C4-2B (cell line): ENCODE data around the gene DHRS12.

Experiments used
- H3K27ac ChIP-seq: fragments of 450-650 bp; 2 replicates; pipeline ENCODE4 v1.5.1; 2017
- ZFX ChIP-seq: fragments of 450-650 bp; IDR thresholded peaks from 2 replicates; pipeline ENCODE4 v1.6.1; 2017
- TF ChIP-seq, protein P1 (sequence below): fragments of 450-650 bp; conservative IDR thresholded peaks from 2 replicates; pipeline ENCODE4 v1.5.1; 2017; ENCODE audit warnings: mild to moderate bottlenecking

DHRS12 gene

DNA sequence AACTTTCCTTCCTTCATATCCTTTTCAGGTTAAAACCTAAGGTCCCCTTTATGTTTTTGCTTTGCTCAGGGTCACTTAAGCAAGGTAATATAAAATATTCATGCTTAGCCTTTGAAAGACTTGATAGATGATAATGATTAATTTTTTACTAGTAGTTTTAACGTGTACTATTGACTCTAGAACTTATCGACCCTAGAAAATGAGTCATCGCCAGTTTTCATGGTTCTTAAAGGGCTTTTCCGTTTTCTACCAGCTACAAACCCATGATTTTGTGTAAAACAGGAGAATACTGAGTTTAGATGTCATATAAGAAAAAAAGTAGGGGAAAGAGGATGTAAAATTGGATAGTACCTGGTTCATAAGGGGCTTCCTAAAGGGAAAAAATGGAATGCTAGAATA, 75.7 kb downstream of the DHRS12 start:
- TF ChIP-seq, protein P1, sequence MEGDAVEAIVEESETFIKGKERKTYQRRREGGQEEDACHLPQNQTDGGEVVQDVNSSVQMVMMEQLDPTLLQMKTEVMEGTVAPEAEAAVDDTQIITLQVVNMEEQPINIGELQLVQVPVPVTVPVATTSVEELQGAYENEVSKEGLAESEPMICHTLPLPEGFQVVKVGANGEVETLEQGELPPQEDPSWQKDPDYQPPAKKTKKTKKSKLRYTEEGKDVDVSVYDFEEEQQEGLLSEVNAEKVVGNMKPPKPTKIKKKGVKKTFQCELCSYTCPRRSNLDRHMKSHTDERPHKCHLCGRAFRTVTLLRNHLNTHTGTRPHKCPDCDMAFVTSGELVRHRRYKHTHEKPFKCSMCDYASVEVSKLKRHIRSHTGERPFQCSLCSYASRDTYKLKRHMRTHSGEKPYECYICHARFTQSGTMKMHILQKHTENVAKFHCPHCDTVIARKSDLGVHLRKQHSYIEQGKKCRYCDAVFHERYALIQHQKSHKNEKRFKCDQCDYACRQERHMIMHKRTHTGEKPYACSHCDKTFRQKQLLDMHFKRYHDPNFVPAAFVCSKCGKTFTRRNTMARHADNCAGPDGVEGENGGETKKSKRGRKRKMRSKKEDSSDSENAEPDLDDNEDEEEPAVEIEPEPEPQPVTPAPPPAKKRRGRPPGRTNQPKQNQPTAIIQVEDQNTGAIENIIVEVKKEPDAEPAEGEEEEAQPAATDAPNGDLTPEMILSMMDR: no peak
- TF ChIP-seq ZFX: no peak

DNA sequence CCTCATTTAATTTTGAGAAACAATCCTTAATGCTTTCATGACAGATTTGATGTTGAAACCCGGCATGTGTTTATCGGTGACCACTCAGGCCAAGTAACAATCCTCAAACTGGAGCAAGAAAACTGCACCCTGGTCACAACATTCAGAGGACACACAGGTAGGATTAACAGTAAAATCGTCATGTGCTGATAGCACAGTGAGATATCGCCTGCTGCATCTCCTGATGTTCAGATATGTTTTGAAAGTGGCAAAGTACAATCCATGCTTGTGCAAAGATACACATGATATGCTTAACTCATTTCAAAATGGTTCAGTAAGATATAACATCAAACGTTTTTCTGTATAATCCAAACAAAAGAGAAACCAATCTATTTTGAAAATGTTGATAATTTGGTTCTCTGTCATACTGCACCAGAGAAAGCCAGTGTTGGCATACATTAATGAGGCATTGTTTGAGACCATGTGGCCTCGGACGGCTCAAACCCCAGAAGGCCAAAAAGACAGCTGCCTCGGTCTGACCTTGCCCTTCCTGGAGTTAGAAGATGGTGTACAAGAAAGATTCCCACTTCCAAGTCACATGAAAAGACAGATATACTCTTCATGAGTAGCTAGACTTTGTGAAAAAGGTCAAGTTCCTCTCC, 76.2 kb downstream of the DHRS12 start:
- no peak for TF ChIP-seq ZFX
- TF ChIP-seq, protein P1: no peak
- no peak overlapping the region for H3K27ac ChIP-seq

More for the DNA sequence above, 75.7 kb downstream of the DHRS12 start:
- H3K27ac ChIP-seq: no peak overlapping the region

DNA sequence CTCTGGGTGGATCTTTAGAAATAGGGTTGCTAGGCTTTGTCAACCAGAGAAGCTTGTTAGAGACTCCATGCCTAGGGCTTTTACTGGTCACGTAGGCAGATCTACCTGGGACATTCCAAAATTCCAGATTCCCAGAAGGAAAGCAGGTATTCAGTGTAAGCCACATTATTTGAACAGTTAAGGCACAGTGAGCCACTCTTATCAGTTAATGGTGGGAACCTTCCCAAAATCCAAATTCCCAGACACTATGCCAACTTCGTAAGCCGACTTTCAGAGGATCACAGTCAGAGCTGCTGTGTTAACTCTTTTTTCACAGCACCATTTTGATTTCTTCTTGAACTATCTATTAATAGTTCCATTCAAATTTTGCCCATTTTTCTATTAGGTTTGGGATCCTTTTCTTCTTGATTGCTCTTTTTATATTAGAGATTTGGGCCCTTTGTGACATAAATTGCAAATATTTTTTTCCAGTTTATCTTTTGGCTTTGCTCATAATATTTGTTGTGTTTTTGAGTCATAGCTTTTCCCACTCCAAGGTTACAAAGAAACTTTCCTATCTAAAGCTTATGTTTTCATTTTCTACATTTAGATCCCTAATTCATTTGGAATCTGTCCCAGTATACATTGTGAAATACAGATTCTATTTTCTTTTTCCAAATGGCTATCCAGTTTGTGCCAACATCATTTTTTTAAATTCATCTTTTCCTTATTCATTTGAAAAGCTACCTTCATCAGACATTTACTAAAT, 77.3 kb downstream of the DHRS12 start:
- H3K27ac ChIP-seq: no peak overlapping the region
- TF ChIP-seq, protein P1: no peak
- no peak for TF ChIP-seq ZFX

DNA sequence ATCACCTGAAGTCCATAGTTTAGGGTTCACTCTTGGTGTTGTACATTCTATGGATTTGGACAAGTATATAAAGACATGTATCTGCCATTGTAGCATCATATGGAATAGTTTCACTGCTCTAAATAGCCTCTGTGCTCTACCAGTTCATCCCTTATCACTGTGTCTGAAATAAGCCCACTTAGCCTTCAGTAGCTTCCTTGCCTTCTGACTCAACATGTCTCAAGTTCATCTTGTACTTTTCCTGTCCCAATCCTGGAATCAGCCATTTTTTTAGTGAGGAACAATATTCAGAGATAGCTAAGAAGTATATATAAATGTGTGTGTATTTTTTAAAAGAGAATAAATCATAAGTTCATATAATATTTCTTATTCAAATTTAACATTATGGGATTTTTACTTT, 79.2 kb downstream of the DHRS12 start:
- no peak overlapping the region for H3K27ac ChIP-seq
- TF ChIP-seq, protein P1: no peak
- no peak for TF ChIP-seq ZFX

DNA sequence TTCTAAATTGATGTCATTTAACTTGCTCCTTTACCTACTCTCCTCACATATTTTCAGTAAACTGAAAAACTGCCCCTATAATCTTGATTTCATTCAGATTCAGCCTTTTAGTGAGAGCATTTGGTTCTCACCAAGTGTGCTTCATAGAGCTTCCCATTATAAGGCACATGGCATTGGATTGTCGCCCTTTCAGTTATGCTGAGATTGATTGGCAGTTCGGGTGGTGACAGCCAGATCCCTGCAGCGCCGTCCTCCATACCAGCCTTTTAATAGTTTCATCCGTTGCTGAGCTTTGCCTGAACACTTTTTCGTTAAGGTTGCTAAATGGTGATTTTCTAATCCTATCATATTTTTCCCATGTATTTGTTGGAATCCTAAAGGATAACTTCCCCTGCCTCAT, 80.4 kb downstream of the DHRS12 start:
- TF ChIP-seq ZFX: no peak
- TF ChIP-seq, protein P1: no peak
- no peak overlapping the region for H3K27ac ChIP-seq

DNA sequence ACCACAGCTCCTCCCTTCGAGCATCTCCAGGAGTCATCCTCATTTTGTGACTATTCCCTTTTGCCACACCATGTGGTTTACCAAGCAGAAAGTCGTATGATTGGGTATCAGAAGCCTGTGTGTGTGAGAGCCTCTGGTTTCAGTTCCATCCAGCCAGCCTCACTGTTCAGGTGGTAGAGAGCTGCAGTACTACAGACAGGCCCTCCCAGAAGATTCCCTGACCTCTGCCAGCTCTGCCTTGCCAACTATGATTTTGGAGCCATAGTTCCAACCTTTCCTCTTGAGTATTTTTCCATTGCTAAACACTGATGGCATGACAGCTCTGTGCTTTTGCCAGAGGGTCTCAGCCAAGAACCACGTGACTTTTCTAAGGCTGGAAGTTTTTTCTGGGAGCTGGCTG, 82.5 kb downstream of the DHRS12 start:
- no peak for TF ChIP-seq ZFX
- TF ChIP-seq, protein P1: no peak
- no peak overlapping the region for H3K27ac ChIP-seq

DNA sequence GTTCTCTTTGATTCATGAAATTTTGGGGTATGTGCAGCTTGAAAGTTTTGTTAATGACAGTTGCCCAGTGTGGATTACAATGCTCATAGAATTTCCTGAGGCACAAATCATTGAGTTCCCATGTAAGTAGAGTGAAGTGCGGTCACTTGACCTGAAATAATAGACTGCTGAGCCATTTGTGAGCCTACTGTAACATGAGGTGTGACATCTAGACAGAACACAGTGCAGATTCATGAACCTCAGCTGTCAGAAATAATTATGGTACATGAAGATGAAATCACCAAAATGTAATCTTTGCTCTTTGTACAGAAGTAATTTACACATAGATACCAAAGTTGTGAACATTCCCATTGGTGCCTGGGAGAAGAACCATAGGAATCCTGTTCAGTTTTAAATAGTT, 84.6 kb downstream of the DHRS12 start:
- H3K27ac ChIP-seq: no peak overlapping the region
- no peak for TF ChIP-seq ZFX
- TF ChIP-seq, protein P1: no peak
